Kidney (tissue), 14 donors: ENCODE data around the gene C2CD2. TPM values are rescaled to one million over a fixed set of nuclear protein-coding genes. Genes with fewer than 3 reads are reported as not detected.

Source experiments
- DNase-seq, 5 donors: peaks; one replicate each; pipeline ENCODE4 v3.0.0-alpha.2; 2013 to 2020
- FAIRE-seq: peaks from 2 replicates; lab custom pipeline; 2012; peaks lifted over from hg19 to GRCh38; lab: Jason Lieb, UNC
- H3K27ac ChIP-seq, 2 donors: one replicate each; pipeline ENCODE4 v1.7.0; 2013; ENCODE audit warnings: low read depth in 2 of 2, low read length in 2 of 2, inconsistent platforms in 1 of 2
- H3K27me3 ChIP-seq: one replicate; pipeline ENCODE4 v1.7.1; 2013; ENCODE audit warnings: low read length, inconsistent platforms; ENCODE audit not compliant: control insufficient read depth, insufficient read depth
- H3K36me3 ChIP-seq, 3 donors: one replicate each; pipeline versions ENCODE4 v1.7.0 to v1.7.1; 2013; ENCODE audit warnings: low read length in 3 of 3, control low read depth in 1 of 3, inconsistent platforms in 1 of 3; ENCODE audit not compliant: insufficient read depth in 3 of 3, control insufficient read depth in 2 of 3
- H3K4me1 ChIP-seq, 3 donors: one replicate each; pipeline versions ENCODE4 v1.7.0 to v1.7.1; 2013; ENCODE audit warnings: low read length in 3 of 3, inconsistent platforms in 1 of 3, low read depth in 1 of 3; ENCODE audit not compliant: control insufficient read depth in 2 of 3, insufficient read depth in 2 of 3
- H3K4me3 ChIP-seq, 3 donors: one replicate each; pipeline versions ENCODE4 v1.7.0 to v1.8.1; 2013; ENCODE audit warnings: low read length in 3 of 3, control low read depth in 1 of 3, inconsistent platforms in 1 of 3
- H3K9ac ChIP-seq, 3 donors: one replicate each; pipeline versions ENCODE4 v1.7.0 to v1.7.1; 2013; ENCODE audit warnings: low read length in 3 of 3, control low read depth in 1 of 3, inconsistent platforms in 1 of 3
- H3K9me3 ChIP-seq, 3 donors: one replicate each; pipeline versions ENCODE4 v1.7.0 to v1.7.1; 2013; ENCODE audit warnings: low read length in 3 of 3, control low read depth in 1 of 3, inconsistent platforms in 1 of 3; ENCODE audit not compliant: control insufficient read depth in 2 of 3, insufficient read depth in 1 of 3
- CTCF ChIP-seq: IDR thresholded peaks from 3 replicates; pipeline ENCODE4 v1.5.1; 2012; ENCODE audit warnings: mild to moderate bottlenecking, moderate library complexity, borderline replicate concordance; ENCODE audit not compliant: insufficient read depth; ENCODE audit errors: extremely low read depth
- intact Hi-C: fragments of 100-400 bp; cut with DNase I; formaldehyde crosslinking; loops from one replicate; pipeline ENCODE4 v1.11.1; 2022
- polyA plus RNA-seq: library from polyadenylated mRNA; stranded (reverse); fragments of 350-450 nt; fragmentation: Illumina TruSeq; extraction: RNeasy Lipid Tissue Mini Kit (QIAGEN cat#74804); gene quantifications from one replicate; pipeline ENCODE4 v1.2.3, GENCODE V29; 2014; ENCODE audit warnings: low read depth, low replicate concordance; ENCODE audit not compliant: insufficient read depth
- total RNA-seq: library from RNA; stranded (reverse); fragmentation: NEBNext Ultra II Directional; extraction: Animal tissue kit (Norgen Biotek cat#: 25700); gene quantifications from one replicate; pipeline ENCODE4 v1.2.1, GENCODE V29; 2021
- donor health status: control.
- donor health status: control.
- donor health status: control.
- donor health status: control.
- donor health status: control.
- donor health status: DM: yes; HTN: yes; CAD: no.
- donor health status: Normal renal cell carcinoma (clear cell type).

The C2CD2 gene
- total and polyA plus RNA-seq, 2 donors from 2014 or later = 7.6 to 25.6 TPM

DNA sequence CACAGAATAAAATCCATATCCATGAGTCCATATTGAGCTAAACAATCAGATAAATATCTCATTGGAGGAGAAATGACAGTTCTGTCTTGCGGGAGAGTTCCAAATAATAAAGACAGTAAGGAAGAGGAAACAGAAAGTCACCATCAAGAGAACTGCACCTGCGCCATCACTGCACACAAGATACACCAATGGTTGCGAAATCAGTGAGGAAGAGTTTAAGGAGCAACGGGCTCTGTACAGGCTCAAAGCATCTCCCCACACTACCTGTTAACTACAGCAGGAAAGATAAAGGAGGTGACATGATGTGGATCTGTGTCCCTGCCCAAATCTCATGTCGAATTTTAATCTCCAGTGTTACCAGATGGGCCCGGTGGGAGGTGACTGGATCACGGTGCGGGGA, 7.8 kb downstream of the C2CD2 start:
- Histone ChIP-seq H3K36me3 (no peaks in the 10 kb centered on the region), H3K4me1 (peaks cover 0 to 3% (median 0%) of the 10 kb centered on the region in 3 donors), H3K27me3 (no peaks in the 10 kb centered on the region), H3K9ac (no peak overlapping the region), H3K9me3 (no peaks in the 10 kb centered on the region), H3K27ac (no peak overlapping the region), H3K4me3 (no peak overlapping the region)
- intact Hi-C loops = no loop called here
- DNase-seq = no peak
- no peak for FAIRE-seq
- TF ChIP-seq CTCF = no peak

- no peak overlapping the region for H3K27ac ChIP-seq
- no peaks in the 10 kb centered on the region for H3K27me3 ChIP-seq
- no peak overlapping the region for H3K9ac ChIP-seq
- no peak overlapping the region for H3K4me3 ChIP-seq
- TF ChIP-seq CTCF = no peak
- intact Hi-C loops = no loop called here
- DNase-seq (no peak), FAIRE-seq (no peak)
- no peaks in the 10 kb centered on the region for H3K36me3 ChIP-seq
- no peaks in the 10 kb centered on the region for H3K9me3 ChIP-seq
- peaks cover 0 to 3% (median 0%) of the 10 kb centered on the region in 3 donors for H3K4me1 ChIP-seq
Observed at GRCh38 chr21:41943851-41944250, 10.0 kb downstream of the C2CD2 start.

DNA sequence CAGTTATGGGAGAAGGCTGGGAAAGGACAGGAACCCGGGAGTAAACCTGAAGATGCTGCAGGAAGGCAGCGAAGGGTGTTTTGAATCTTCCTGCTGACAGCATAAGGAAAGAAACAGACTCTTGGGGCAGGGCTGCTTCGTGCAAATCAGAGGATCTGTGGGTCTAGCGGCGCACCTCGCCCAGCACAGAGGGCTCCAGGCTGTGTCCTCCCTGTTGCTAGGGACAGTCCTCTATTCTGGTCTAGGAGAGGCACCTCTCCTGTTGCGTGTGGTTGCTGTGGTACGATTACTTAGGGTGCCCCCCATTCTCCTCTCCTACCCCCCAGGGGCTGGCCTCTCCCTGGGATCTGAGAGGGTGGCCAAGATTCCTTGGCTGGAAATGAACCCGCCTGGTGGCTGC, 11.4 kb downstream of the C2CD2 start:
- Histone ChIP-seq H3K9ac (no peak overlapping the region), H3K27me3 (no peaks in the 10 kb centered on the region), H3K4me1 (no peaks in the 10 kb centered on the region), H3K36me3 (no peaks in the 10 kb centered on the region), H3K27ac (no peak overlapping the region), H3K4me3 (no peak overlapping the region), H3K9me3 (no peaks in the 10 kb centered on the region)
- no peak for FAIRE-seq
- intact Hi-C loops = no loop called here
- TF ChIP-seq CTCF = no peak
- DNase-seq = no peak

- DNase-seq (no peak), FAIRE-seq (no peak)
- Histone ChIP-seq H3K36me3 (no peaks in the 10 kb centered on the region), H3K4me3 (no peak overlapping the region), H3K4me1 (no peaks in the 10 kb centered on the region), H3K27me3 (no peaks in the 10 kb centered on the region), H3K9me3 (no peaks in the 10 kb centered on the region), H3K27ac (no peak overlapping the region), H3K9ac (no peak overlapping the region)
- intact Hi-C loops = no loop called here
- no peak for TF ChIP-seq CTCF
Observed at GRCh38 chr21:41941941-41942340, 11.9 kb downstream of the C2CD2 start.
